ENCODE results near the gene EFHD2. TPM values are rescaled to one million over a fixed set of nuclear protein-coding genes. Genes with fewer than 3 reads are reported as not detected.

The EFHD2 gene
- total RNA-seq, 1 donor from 2014 or later: 100 TPM

GRCh38 chr1:15393475-15394257 lies 16.0 kb upstream of the EFHD2 start:
- H3K4me1 Mint-ChIP-seq (ENCODE audit: low read depth): no peaks in the 10 kb centered on the region
- no peak for DNase-seq (ENCODE audit: low spot score)
- H3K27me3 Mint-ChIP-seq (ENCODE audit: insufficient read depth): peaks cover 7% of the 10 kb centered on the region
- H3K27ac Mint-ChIP-seq: no peak overlapping the region
- no peak overlapping the region for H3K4me3 Mint-ChIP-seq
- H3K9me3 Mint-ChIP-seq: no peaks in the 10 kb centered on the region
- H3K36me3 Mint-ChIP-seq (ENCODE audit: low read depth): no peaks in the 10 kb centered on the region
- intact Hi-C loops (cut with micrococcal nuclease): no loop called here

GRCh38 chr1:15394258-15394690 lies 15.4 kb upstream of the EFHD2 start:
- intact Hi-C loops (cut with micrococcal nuclease): no loop called here
- Mint-ChIP-seq H3K4me3 (no peak overlapping the region), H3K27ac (no peak overlapping the region), H3K4me1 (ENCODE audit: low read depth) (no peaks in the 10 kb centered on the region), H3K27me3 (ENCODE audit: insufficient read depth) (peaks cover 6% of the 10 kb centered on the region), H3K9me3 (peaks cover 1% of the 10 kb centered on the region), H3K36me3 (ENCODE audit: low read depth) (no peaks in the 10 kb centered on the region)
- no peak for DNase-seq (ENCODE audit: low spot score)

GRCh38 chr1:15397236-15397635 lies 12.5 kb upstream of the EFHD2 start:
- intact Hi-C loops (cut with micrococcal nuclease): no loop called here
- Mint-ChIP-seq H3K36me3 (ENCODE audit: low read depth) (no peaks in the 10 kb centered on the region), H3K9me3 (peaks cover 13% of the 10 kb centered on the region), H3K27ac (no peak overlapping the region), H3K4me3 (no peak overlapping the region), H3K4me1 (ENCODE audit: low read depth) (no peaks in the 10 kb centered on the region), H3K27me3 (ENCODE audit: insufficient read depth) (peaks cover 4% of the 10 kb centered on the region)
- no peak for DNase-seq (ENCODE audit: low spot score)

- DNase-seq (ENCODE audit: low spot score): no peak
- Mint-ChIP-seq H3K4me3 (no peak overlapping the region), H3K27me3 (ENCODE audit: insufficient read depth) (peaks cover 7% of the 10 kb centered on the region), H3K36me3 (ENCODE audit: low read depth) (no peaks in the 10 kb centered on the region), H3K4me1 (ENCODE audit: low read depth) (no peaks in the 10 kb centered on the region), H3K27ac (no peak overlapping the region), H3K9me3 (peaks cover 13% of the 10 kb centered on the region)
- intact Hi-C loops (cut with micrococcal nuclease): no loop called here
Observed at GRCh38 chr1:15399710-15400109, 10.0 kb upstream of the EFHD2 start.

- intact Hi-C loops (cut with micrococcal nuclease): no loop called here
- no peak for DNase-seq (ENCODE audit: low spot score)
- Mint-ChIP-seq H3K9me3 (peaks cover 13% of the 10 kb centered on the region), H3K4me1 (ENCODE audit: low read depth) (no peaks in the 10 kb centered on the region), H3K27ac (no peak overlapping the region), H3K27me3 (ENCODE audit: insufficient read depth) (peaks cover 12% of the 10 kb centered on the region), H3K36me3 (ENCODE audit: low read depth) (no peaks in the 10 kb centered on the region), H3K4me3 (no peak overlapping the region)
Observed at GRCh38 chr1:15400627-15401026, 9.1 kb upstream of the EFHD2 start.

GRCh38 chr1:15401391-15402055 lies 8.2 kb upstream of the EFHD2 start:
- H3K27me3 Mint-ChIP-seq (ENCODE audit: insufficient read depth): peaks cover 12% of the 10 kb centered on the region
- intact Hi-C loops (cut with micrococcal nuclease): no loop called here
- H3K4me3 Mint-ChIP-seq: no peak overlapping the region
- H3K9me3 Mint-ChIP-seq: peaks cover 13% of the 10 kb centered on the region
- H3K36me3 Mint-ChIP-seq (ENCODE audit: low read depth): no peaks in the 10 kb centered on the region
- H3K4me1 Mint-ChIP-seq (ENCODE audit: low read depth): no peaks in the 10 kb centered on the region
- DNase-seq (ENCODE audit: low spot score): no peak
- H3K27ac Mint-ChIP-seq: no peak overlapping the region

- Mint-ChIP-seq H3K27ac (no peak overlapping the region), H3K27me3 (ENCODE audit: insufficient read depth) (peaks cover 24% of the 10 kb centered on the region), H3K4me1 (ENCODE audit: low read depth) (peaks cover 6% of the 10 kb centered on the region), H3K4me3 (no peak overlapping the region), H3K9me3 (peaks cover 13% of the 10 kb centered on the region), H3K36me3 (ENCODE audit: low read depth) (no peaks in the 10 kb centered on the region)
- intact Hi-C loops (cut with micrococcal nuclease): no loop called here
- no peak for DNase-seq (ENCODE audit: low spot score)
Observed at GRCh38 chr1:15402809-15403450, 6.8 kb upstream of the EFHD2 start.

GRCh38 chr1:15403962-15404580 lies 5.6 kb upstream of the EFHD2 start:
- Mint-ChIP-seq H3K4me1 (ENCODE audit: low read depth) (peaks cover 9% of the 10 kb centered on the region), H3K36me3 (ENCODE audit: low read depth) (no peaks in the 10 kb centered on the region), H3K27ac (no peak overlapping the region), H3K9me3 (peaks cover 13% of the 10 kb centered on the region), H3K4me3 (no peak overlapping the region), H3K27me3 (ENCODE audit: insufficient read depth) (peaks cover 32% of the 10 kb centered on the region)
- DNase-seq (ENCODE audit: low spot score): no peak
- intact Hi-C loops (cut with micrococcal nuclease): no loop called here

GRCh38 chr1:15405106-15405850 lies 4.4 kb upstream of the EFHD2 start:
- intact Hi-C loops (cut with micrococcal nuclease): no loop called here
- Mint-ChIP-seq H3K9me3 (peaks cover 4% of the 10 kb centered on the region), H3K4me1 (ENCODE audit: low read depth) (peaks cover 11% of the 10 kb centered on the region), H3K27ac (no peak overlapping the region), H3K27me3 (ENCODE audit: insufficient read depth) (peaks cover 35% of the 10 kb centered on the region), H3K36me3 (ENCODE audit: low read depth) (peaks cover 1% of the 10 kb centered on the region), H3K4me3 (no peak overlapping the region)
- DNase-seq (ENCODE audit: low spot score): no peak

- intact Hi-C loops (cut with micrococcal nuclease): no loop called here
- Mint-ChIP-seq H3K27me3 (ENCODE audit: insufficient read depth) (peaks cover 35% of the 10 kb centered on the region), H3K4me1 (ENCODE audit: low read depth) (peaks cover 22% of the 10 kb centered on the region), H3K4me3 (no peak overlapping the region), H3K27ac (no peak overlapping the region), H3K9me3 (no peaks in the 10 kb centered on the region), H3K36me3 (ENCODE audit: low read depth) (peaks cover 5% of the 10 kb centered on the region)
- no peak for DNase-seq (ENCODE audit: low spot score)
Observed at GRCh38 chr1:15406614-15407559, 2.8 kb upstream of the EFHD2 start.

GRCh38 chr1:15407580-15407979 lies 2.1 kb upstream of the EFHD2 start:
- no peak overlapping the region for H3K4me3 Mint-ChIP-seq
- H3K36me3 Mint-ChIP-seq (ENCODE audit: low read depth): peaks cover 12% of the 10 kb centered on the region
- H3K27ac Mint-ChIP-seq: peak overlapping the region; percentile 38
- intact Hi-C loops (cut with micrococcal nuclease): no loop called here
- peaks cover 29% of the 10 kb centered on the region for H3K4me1 Mint-ChIP-seq (ENCODE audit: low read depth)
- no peaks in the 10 kb centered on the region for H3K9me3 Mint-ChIP-seq
- H3K27me3 Mint-ChIP-seq (ENCODE audit: insufficient read depth): peaks cover 32% of the 10 kb centered on the region
- no peak for DNase-seq (ENCODE audit: low spot score)

All from activated T-helper 1 cell treated with anti-CD3 and anti-CD28 coated beads, Interleukin-12 subunit alpha, Interleukin-12 subunit beta, Interleukin-2, Interleukin-4 antibody, amounts not matched to agents 30 ng/mL and 10 ng/mL and 1 ng/mL, durations not matched to agents 14 hours and 24 hours and 36 hours (primary cell).